SHP77 (cell line): Measurements from ENCODE around the gene SUCLA2.
"Not testable (repeated sequence)": the region's sequence is repeated elsewhere in the genome, so short reads cannot be mapped to it uniquely, and the experiment has no call there.

Experiments
- DNase-seq, 2 experiments: peaks; one replicate each; lab custom pipeline; 2025; lab: John Stamatoyannopoulos, UW

Gene SUCLA2

GRCh38 chr13:48001114-48001881 lies at the start of gene SUCLA2:
Gene SUCLA2 (minus strand): TSS chr13:48001273. CDS start chr13:48001269, 4 bp downstream.
- peak; percentile 69 to 72 for DNase-seq

GRCh38 chr13:48050550-48050949 lies 49.5 kb upstream of the SUCLA2 start:
- no peak for DNase-seq

- no peak for DNase-seq
These were observed 42.9 kb upstream of the SUCLA2 start for GRCh38 chr13:48043789-48044503.

GRCh38 chr13:48042894-48043293 lies 41.8 kb upstream of the SUCLA2 start:
- no peak for DNase-seq

- DNase-seq: no peak
These were observed 39.8 kb upstream of the SUCLA2 start for GRCh38 chr13:48040896-48041295.

GRCh38 chr13:48040049-48040448 lies 39.0 kb upstream of the SUCLA2 start:
- no peak for DNase-seq

GRCh38 chr13:48038761-48039160 lies 37.7 kb upstream of the SUCLA2 start:
- no peak for DNase-seq

- DNase-seq: peak; percentile 89 to 93
These were observed 36.5 kb upstream of the SUCLA2 start, which contains the start of gene NUDT15 for GRCh38 chr13:48037346-48038173. Gene NUDT15 (plus strand): TSS chr13:48037726. CDS start chr13:48037747, 21 bp downstream.

- no peak for DNase-seq
These were observed 28.8 kb upstream of the SUCLA2 start for GRCh38 chr13:48029859-48030258.

- no peak for DNase-seq
These were observed 27.0 kb upstream of the SUCLA2 start for GRCh38 chr13:48028066-48028465.

GRCh38 chr13:48019796-48020195 lies 18.7 kb upstream of the SUCLA2 start:
- no peak for DNase-seq

- DNase-seq: no peak
These were observed 17.6 kb upstream of the SUCLA2 start for GRCh38 chr13:48018637-48019036.

GRCh38 chr13:48014359-48014758 lies 13.3 kb upstream of the SUCLA2 start:
- no peak for DNase-seq

- no peak for DNase-seq
These were observed 11.6 kb upstream of the SUCLA2 start for GRCh38 chr13:48012668-48013067.

GRCh38 chr13:48010698-48011097 lies 9.6 kb upstream of the SUCLA2 start:
- no peak for DNase-seq

GRCh38 chr13:48009284-48009683 lies 8.2 kb upstream of the SUCLA2 start:
- DNase-seq: no peak

GRCh38 chr13:48006396-48006795 lies 5.3 kb upstream of the SUCLA2 start:
- no peak for DNase-seq

- no peak for DNase-seq
These were observed 3.1 kb upstream of the SUCLA2 start for GRCh38 chr13:48004201-48004600.

GRCh38 chr13:48001999-48002398 lies 926 bp upstream of the SUCLA2 start:
- DNase-seq: not testable (repeated sequence)

- no peak for DNase-seq
These were observed 437 bp downstream of the SUCLA2 start for GRCh38 chr13:48000559-48001113.

GRCh38 chr13:47999973-48000372 lies 1.1 kb downstream of the SUCLA2 start:
- DNase-seq: no peak

- no peak for DNase-seq
These were observed 3.7 kb downstream of the SUCLA2 start for GRCh38 chr13:47997384-47997783.
